Immature natural killer cell (primary cell): Measurements from ENCODE around the gene HIVEP3. TPM values are rescaled to one million over a fixed set of nuclear protein-coding genes. Genes with fewer than 3 reads are reported as not detected.

ENCODE experiments used
- DNase-seq, 3 donors: peaks; one replicate each; pipeline ENCODE4 v3.0.0; 2022; ENCODE audit warnings: mixed read lengths in 1 of 3
- H3K27ac Mint-ChIP-seq, 6 donors: one replicate each; pipeline ENCODE4 v1.8.0; 2020; ENCODE audit warnings: mixed read lengths in 6 of 6, mild to moderate bottlenecking in 5 of 6, inconsistent platforms in 4 of 6, moderate library complexity in 3 of 6
- H3K27me3 Mint-ChIP-seq, 3 donors: one replicate each; pipeline ENCODE4 v1.8.0; 2020 to 2021; ENCODE audit warnings: low read depth in 3 of 3, mild to moderate bottlenecking in 3 of 3, mixed read lengths in 3 of 3, moderate library complexity in 3 of 3, inconsistent platforms in 1 of 3
- H3K36me3 Mint-ChIP-seq, 3 donors: one replicate each; pipeline ENCODE4 v1.8.0; 2020; ENCODE audit warnings: mixed read lengths in 3 of 3, inconsistent platforms in 2 of 3, mild to moderate bottlenecking in 2 of 3
- H3K4me1 Mint-ChIP-seq, 2 donors: one replicate each; pipeline ENCODE4 v1.8.0; 2020; ENCODE audit warnings: inconsistent platforms in 2 of 2, mild to moderate bottlenecking in 2 of 2, mixed read lengths in 2 of 2, moderate library complexity in 1 of 2
- H3K4me3 Mint-ChIP-seq, 5 donors: one replicate each; pipeline ENCODE4 v1.8.0; 2020; ENCODE audit warnings: mild to moderate bottlenecking in 5 of 5, mixed read lengths in 5 of 5, inconsistent platforms in 3 of 5, moderate library complexity in 3 of 5
- H3K9me3 Mint-ChIP-seq, 6 donors: one replicate each; pipeline ENCODE4 v1.8.0; 2020; ENCODE audit warnings: mild to moderate bottlenecking in 6 of 6, mixed read lengths in 6 of 6, inconsistent platforms in 4 of 6, moderate library complexity in 3 of 6
- polyA plus RNA-seq, 3 donors: library from polyadenylated mRNA; unstranded; fragments of 300-500 nt; fragmentation: Illumina TruSeq; gene quantifications; one replicate each; pipeline ENCODE4 v1.2.3, GENCODE V29; 2021

The HIVEP3 gene
- polyA plus RNA-seq, 3 donors from 2014 or later, result 9.8 to 24.1 (median 15.5) TPM

GRCh38 chr1:41784531-41785274, 134.0 kb downstream of the HIVEP3 start:
- H3K27me3 Mint-ChIP-seq, result no peaks in the 10 kb centered on the region
- H3K36me3 Mint-ChIP-seq, result no peaks in the 10 kb centered on the region
- peak overlapping the region in 1 of 5 donors; percentile 6 for H3K4me3 Mint-ChIP-seq
- no peaks in the 10 kb centered on the region for H3K9me3 Mint-ChIP-seq
- DNase-seq, result no peak
- H3K4me1 Mint-ChIP-seq, result peaks cover 27 to 50% of the 10 kb centered on the region in 2 donors
- peak overlapping the region in 1 of 6 donors; percentile 60 for H3K27ac Mint-ChIP-seq

GRCh38 chr1:41783189-41783639, 135.5 kb downstream of the HIVEP3 start:
- Mint-ChIP-seq H3K4me3 (peak overlapping the region in 4 of 5 donors; percentile 18 to 66 (median 37)), H3K36me3 (peaks cover 0 to 4% (median 0%) of the 10 kb centered on the region in 3 donors), H3K9me3 (no peaks in the 10 kb centered on the region), H3K27ac (peak overlapping the region in 5 of 6 donors; percentile 7 to 68 (median 49)), H3K27me3 (no peaks in the 10 kb centered on the region), H3K4me1 (peaks cover 23 to 46% of the 10 kb centered on the region in 2 donors)
- DNase-seq, result no peak

GRCh38 chr1:41780916-41781315, 137.8 kb downstream of the HIVEP3 start:
- H3K9me3 Mint-ChIP-seq, result no peaks in the 10 kb centered on the region
- H3K36me3 Mint-ChIP-seq, result peaks cover 0 to 4% (median 0%) of the 10 kb centered on the region in 3 donors
- no peak overlapping the region for H3K27ac Mint-ChIP-seq
- DNase-seq, result no peak
- H3K4me1 Mint-ChIP-seq, result peaks cover 23 to 46% of the 10 kb centered on the region in 2 donors
- no peaks in the 10 kb centered on the region for H3K27me3 Mint-ChIP-seq
- H3K4me3 Mint-ChIP-seq, result no peak overlapping the region

GRCh38 chr1:41780322-41780721, 138.4 kb downstream of the HIVEP3 start:
- Mint-ChIP-seq H3K27ac (no peak overlapping the region), H3K4me3 (no peak overlapping the region), H3K4me1 (peaks cover 23 to 46% of the 10 kb centered on the region in 2 donors), H3K27me3 (no peaks in the 10 kb centered on the region), H3K9me3 (no peaks in the 10 kb centered on the region), H3K36me3 (peaks cover 0 to 4% (median 0%) of the 10 kb centered on the region in 3 donors)
- DNase-seq, result no peak

- no peak overlapping the region for H3K4me3 Mint-ChIP-seq
- H3K27me3 Mint-ChIP-seq, result no peaks in the 10 kb centered on the region
- no peak for DNase-seq
- H3K9me3 Mint-ChIP-seq, result no peaks in the 10 kb centered on the region
- peaks cover 22 to 36% of the 10 kb centered on the region in 2 donors for H3K4me1 Mint-ChIP-seq
- peaks cover 0 to 4% (median 0%) of the 10 kb centered on the region in 3 donors for H3K36me3 Mint-ChIP-seq
- H3K27ac Mint-ChIP-seq, result no peak overlapping the region
Observed at GRCh38 chr1:41779360-41779759, 139.4 kb downstream of the HIVEP3 start.

- no peaks in the 10 kb centered on the region for H3K27me3 Mint-ChIP-seq
- no peak overlapping the region for H3K27ac Mint-ChIP-seq
- peaks cover 6 to 20% of the 10 kb centered on the region in 2 donors for H3K4me1 Mint-ChIP-seq
- no peak for DNase-seq
- no peaks in the 10 kb centered on the region for H3K9me3 Mint-ChIP-seq
- peaks cover 0 to 4% (median 0%) of the 10 kb centered on the region in 3 donors for H3K36me3 Mint-ChIP-seq
- no peak overlapping the region for H3K4me3 Mint-ChIP-seq
Observed at GRCh38 chr1:41777695-41778094, 141.0 kb downstream of the HIVEP3 start.

GRCh38 chr1:41776891-41777441, 141.8 kb downstream of the HIVEP3 start:
- Mint-ChIP-seq H3K4me3 (no peak overlapping the region), H3K4me1 (peaks cover under 1 to 17% of the 10 kb centered on the region in 2 donors), H3K9me3 (no peaks in the 10 kb centered on the region), H3K27ac (no peak overlapping the region), H3K36me3 (peaks cover 0 to 5% (median 4%) of the 10 kb centered on the region in 3 donors), H3K27me3 (no peaks in the 10 kb centered on the region)
- DNase-seq, result no peak

- Mint-ChIP-seq H3K27me3 (no peaks in the 10 kb centered on the region), H3K36me3 (peaks cover 0 to 6% (median 4%) of the 10 kb centered on the region in 3 donors), H3K4me1 (peaks cover 4 to 16% of the 10 kb centered on the region in 2 donors), H3K27ac (no peak overlapping the region), H3K4me3 (no peak overlapping the region), H3K9me3 (no peaks in the 10 kb centered on the region)
- DNase-seq, result no peak
Observed at GRCh38 chr1:41775956-41776585, 142.7 kb downstream of the HIVEP3 start.

GRCh38 chr1:41774471-41774990, 144.2 kb downstream of the HIVEP3 start:
- Mint-ChIP-seq H3K27ac (no peak overlapping the region), H3K4me1 (peaks cover 4 to 13% of the 10 kb centered on the region in 2 donors)

GRCh38 chr1:41773842-41774241, 144.9 kb downstream of the HIVEP3 start:
- Mint-ChIP-seq H3K27me3 (no peaks in the 10 kb centered on the region), H3K27ac (no peak overlapping the region), H3K4me1 (peaks cover 6 to 16% of the 10 kb centered on the region in 2 donors), H3K4me3 (no peak overlapping the region), H3K36me3 (peaks cover 0 to 9% (median 6%) of the 10 kb centered on the region in 3 donors), H3K9me3 (no peaks in the 10 kb centered on the region)
- no peak for DNase-seq

More at GRCh38 chr1:41774471-41774990, 144.2 kb downstream of the HIVEP3 start:
- Mint-ChIP-seq H3K27me3 (no peaks in the 10 kb centered on the region), H3K4me3 (no peak overlapping the region), H3K9me3 (no peaks in the 10 kb centered on the region), H3K36me3 (peaks cover 0 to 9% (median 6%) of the 10 kb centered on the region in 3 donors)
- no peak for DNase-seq

- no peaks in the 10 kb centered on the region for H3K27me3 Mint-ChIP-seq
- no peak overlapping the region for H3K4me3 Mint-ChIP-seq
- peaks cover 8 to 23% of the 10 kb centered on the region in 2 donors for H3K4me1 Mint-ChIP-seq
- no peak for DNase-seq
- no peak overlapping the region for H3K27ac Mint-ChIP-seq
- H3K36me3 Mint-ChIP-seq, result peaks cover 0 to 6% (median 5%) of the 10 kb centered on the region in 3 donors
- H3K9me3 Mint-ChIP-seq, result no peaks in the 10 kb centered on the region
Observed at GRCh38 chr1:41773144-41773591, 145.6 kb downstream of the HIVEP3 start.

GRCh38 chr1:41769068-41769467, 149.7 kb downstream of the HIVEP3 start:
- H3K4me1 Mint-ChIP-seq, result peaks cover 15 to 42% of the 10 kb centered on the region in 2 donors
- peaks cover 0 to 9% (median 5%) of the 10 kb centered on the region in 3 donors for H3K36me3 Mint-ChIP-seq
- no peaks in the 10 kb centered on the region for H3K9me3 Mint-ChIP-seq
- H3K27me3 Mint-ChIP-seq, result no peaks in the 10 kb centered on the region
- no peak overlapping the region for H3K4me3 Mint-ChIP-seq
- no peak for DNase-seq
- H3K27ac Mint-ChIP-seq, result no peak overlapping the region

- Mint-ChIP-seq H3K4me3 (no peak overlapping the region), H3K4me1 (peaks cover 15 to 42% of the 10 kb centered on the region in 2 donors), H3K27ac (no peak overlapping the region)
Observed at GRCh38 chr1:41768583-41768982, 150.1 kb downstream of the HIVEP3 start.

More at GRCh38 chr1:41768583-41768982, 150.1 kb downstream of the HIVEP3 start:
- no peaks in the 10 kb centered on the region for H3K9me3 Mint-ChIP-seq
- H3K36me3 Mint-ChIP-seq, result peaks cover 0 to 9% (median 5%) of the 10 kb centered on the region in 3 donors
- DNase-seq, result no peak
- H3K27me3 Mint-ChIP-seq, result no peaks in the 10 kb centered on the region
